Astrocyte of the cerebellum (primary cell): ENCODE data around the gene PCARE.

ENCODE experiments used
- DNase-seq: peaks from one replicate; pipeline ENCODE4 v3.0.0-alpha.2; 2011; ENCODE audit warnings: low read depth
- H3K4me3 ChIP-seq: 2 replicates; pipeline ENCODE4 v1.5.1; 2011; ENCODE audit warnings: mild to moderate bottlenecking, low read depth, low read length, moderate library complexity
- CTCF ChIP-seq: IDR thresholded peaks from 2 replicates; pipeline ENCODE4 v1.5.1; 2012; ENCODE audit warnings: low read length, low read depth, moderate library complexity, mild to moderate bottlenecking; ENCODE audit errors: missing control alignments
- in situ Hi-C: cut with HindIII; loops from 2 replicates; pipeline ENCODE4 v1.10.0; 2017; ENCODE audit warnings: low sequenced_read_pairs

PCARE gene

GRCh38 chr2:29074411-29074810 is at the start of gene PCARE:
TSS of gene PCARE (minus strand) at chr2:29074523. CDS start at chr2:29074261, 262 bp downstream.
- no peak for DNase-seq
- no peak within 1 kb of the TSS for H3K4me3 ChIP-seq
- in situ Hi-C loops = no loop called here
- TF ChIP-seq CTCF = no peak

GRCh38 chr2:29123617-29124349 is 49.5 kb upstream of the PCARE start:
- no peak overlapping the region for H3K4me3 ChIP-seq
- peak; percentile 67 for DNase-seq
- in situ Hi-C loops = no loop called here
- TF ChIP-seq CTCF = no peak

GRCh38 chr2:29120846-29121245 is 46.5 kb upstream of the PCARE start:
- DNase-seq = no peak
- TF ChIP-seq CTCF = no peak
- no peak overlapping the region for H3K4me3 ChIP-seq
- in situ Hi-C loops = no loop called here

GRCh38 chr2:29119211-29119610 is 44.9 kb upstream of the PCARE start:
- H3K4me3 ChIP-seq = no peak overlapping the region
- no peak for DNase-seq
- TF ChIP-seq CTCF = no peak
- in situ Hi-C loops = no loop called here

- in situ Hi-C loops = no loop called here
- no peak for TF ChIP-seq CTCF
- DNase-seq = peak; percentile 60
- H3K4me3 ChIP-seq = no peak overlapping the region
Observed at GRCh38 chr2:29117636-29118303, 43.4 kb upstream of the PCARE start.

GRCh38 chr2:29115797-29116781 is 41.8 kb upstream of the PCARE start:
- H3K4me3 ChIP-seq = peak overlapping the region; percentile 57
- in situ Hi-C loops = no loop called here
- TF ChIP-seq CTCF = no peak
- peak; percentile 79 for DNase-seq
